ENCODE data around the gene ATPAF1.
"Not testable (repeated sequence)": the region's sequence is repeated elsewhere in the genome, so short reads cannot be mapped to it uniquely, and the experiment has no call there.

ATPAF1 gene

GRCh38 chr1:46653405-46653958 lies 14.7 kb downstream of the ATPAF1 start:
- TF ChIP-seq L3MBTL2 (conservative IDR thresholded peaks at IDR 0.05) = no peak
- no peak for TF ChIP-seq PKNOX1 (IDR thresholded peaks at IDR 0.05)
- TF ChIP-seq NFRKB (IDR thresholded peaks at IDR 0.05) = no peak
- TF ChIP-seq HDGF (IDR thresholded peaks at IDR 0.05; ENCODE audit: borderline replicate concordance) = no peak
- TF ChIP-seq BHLHE40 (IDR thresholded peaks at IDR 0.05; ENCODE audit: borderline replicate concordance) = no peak
- no peak for TF ChIP-seq CTBP1 (IDR thresholded peaks at IDR 0.05; ENCODE audit: borderline replicate concordance)
- TF ChIP-seq ELF4 (IDR thresholded peaks at IDR 0.05) = no peak
- TF ChIP-seq FOXK2 (IDR thresholded peaks at IDR 0.05) = no peak
- no peak for TF ChIP-seq ZNF384 (IDR thresholded peaks at IDR 0.05)
- no peak for TF ChIP-seq FOXA1 (IDR thresholded peaks at IDR 0.05)
- no peak for TF ChIP-seq FOXM1 (IDR thresholded peaks at IDR 0.05; ENCODE audit: borderline replicate concordance)
- TF ChIP-seq TARDBP (IDR thresholded peaks at IDR 0.05) = no peak
- no peak for TF ChIP-seq SP1 (IDR thresholded peaks at IDR 0.05)
- TF ChIP-seq SUZ12 (IDR thresholded peaks at IDR 0.05) = no peak
- TF ChIP-seq LEF1 (IDR thresholded peaks at IDR 0.05; ENCODE audit: borderline replicate concordance) = no peak
- TF ChIP-seq ARNT (IDR thresholded peaks at IDR 0.05) = no peak
- ChIA-PET POLR2A (interaction anchor here (1.1 to 1.9 kb wide), 2 partner anchors 10 to 15 kb away, joined by 3 to 5 read pairs; partner anchors contain the start of gene ATPAF1), CTCF (no interaction called here)
- no peak for DNase-seq (ENCODE audit: extremely low spot score)

DNA sequence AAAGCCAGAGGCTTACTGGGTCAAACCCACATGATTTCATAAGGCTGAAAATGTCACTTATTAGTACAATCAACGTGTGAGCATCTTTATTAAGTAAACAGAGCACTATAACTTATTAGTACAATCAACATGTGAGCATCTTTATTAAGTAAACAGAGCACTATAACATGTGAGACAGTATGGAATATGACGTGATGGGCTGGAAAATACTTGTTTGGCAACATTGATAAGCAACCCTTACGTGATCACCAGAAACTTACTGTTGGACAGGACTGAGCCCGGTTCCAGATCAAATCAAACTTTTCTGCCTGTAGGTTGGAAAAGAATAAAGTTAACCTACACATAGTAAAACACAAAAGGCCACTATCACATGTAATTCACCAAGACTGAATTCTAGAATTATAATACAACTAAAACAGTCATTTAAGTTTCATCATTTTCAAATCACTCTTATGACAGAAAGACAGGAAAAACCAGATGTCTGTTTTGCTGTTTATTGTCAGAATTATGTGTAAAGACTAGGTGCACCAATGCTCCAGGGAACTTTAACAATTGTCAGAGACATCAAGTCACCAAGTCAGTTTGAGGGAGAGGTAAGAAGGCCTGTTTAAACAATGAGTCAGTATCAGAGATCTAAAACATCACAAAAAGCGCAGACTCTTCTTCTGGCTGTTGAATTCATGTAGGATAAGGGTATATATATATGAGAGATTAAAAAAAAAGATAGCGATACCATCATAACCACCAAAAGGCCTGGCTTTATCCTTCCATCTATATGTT lies 15.7 kb downstream of the ATPAF1 start:
- DNase-seq (ENCODE audit: extremely low spot score) = no peak
- CTCF ChIA-PET = no interaction called here
- POLR2A ChIA-PET = interaction anchor here (1.1 to 1.9 kb wide), 2 partner anchors 9 to 16 kb away, joined by 3 to 5 read pairs; partner anchors contain the start of gene ATPAF1
- TF ChIP-seq SUZ12 (IDR thresholded peaks at IDR 0.05) = no peak
- TF ChIP-seq BHLHE40 (IDR thresholded peaks at IDR 0.05; ENCODE audit: borderline replicate concordance) = no peak
- TF ChIP-seq FOXK2 (IDR thresholded peaks at IDR 0.05) = no peak
- TF ChIP-seq PKNOX1 (IDR thresholded peaks at IDR 0.05) = no peak
- TF ChIP-seq L3MBTL2 (conservative IDR thresholded peaks at IDR 0.05) = no peak
- no peak for TF ChIP-seq ARNT (IDR thresholded peaks at IDR 0.05)
- no peak for TF ChIP-seq HDGF (IDR thresholded peaks at IDR 0.05; ENCODE audit: borderline replicate concordance)

GRCh38 chr1:46651152-46651551 lies 17.0 kb downstream of the ATPAF1 start:
- CTCF ChIA-PET; DNase-seq (ENCODE audit: extremely low spot score); POLR2A ChIA-PET: not testable (repeated sequence)

GRCh38 chr1:46650491-46650890 lies 17.7 kb downstream of the ATPAF1 start:
- ChIA-PET POLR2A (no interaction called here), CTCF (no interaction called here)
- no peak for TF ChIP-seq ARNT (IDR thresholded peaks at IDR 0.05)
- no peak for TF ChIP-seq HDGF (IDR thresholded peaks at IDR 0.05; ENCODE audit: borderline replicate concordance)
- DNase-seq (ENCODE audit: extremely low spot score) = no peak

- POLR2A ChIA-PET = no interaction called here
- TF ChIP-seq LEF1 (IDR thresholded peaks at IDR 0.05; ENCODE audit: borderline replicate concordance) (no peak), ZNF384 (IDR thresholded peaks at IDR 0.05) (no peak), ELF4 (IDR thresholded peaks at IDR 0.05) (no peak), ARNT (IDR thresholded peaks at IDR 0.05) (no peak), L3MBTL2 (conservative IDR thresholded peaks at IDR 0.05) (no peak), FOXM1 (IDR thresholded peaks at IDR 0.05; ENCODE audit: borderline replicate concordance) (no peak), SP1 (IDR thresholded peaks at IDR 0.05) (no peak), BHLHE40 (IDR thresholded peaks at IDR 0.05; ENCODE audit: borderline replicate concordance) (no peak), NFRKB (IDR thresholded peaks at IDR 0.05) (no peak), CTBP1 (IDR thresholded peaks at IDR 0.05; ENCODE audit: borderline replicate concordance) (no peak), SUZ12 (IDR thresholded peaks at IDR 0.05) (no peak), PKNOX1 (IDR thresholded peaks at IDR 0.05) (no peak), TARDBP (IDR thresholded peaks at IDR 0.05) (no peak), FOXA1 (IDR thresholded peaks at IDR 0.05) (no peak), HDGF (IDR thresholded peaks at IDR 0.05; ENCODE audit: borderline replicate concordance) (no peak), FOXK2 (IDR thresholded peaks at IDR 0.05) (no peak)
- DNase-seq (ENCODE audit: extremely low spot score) = no peak
- CTCF ChIA-PET = interaction anchor here (0.6 kb wide), 1 partner anchor 369 kb away, joined by 3 read pairs; no protein-coding TSS in a partner anchor
Measured at GRCh38 chr1:46649764-46650163, 18.4 kb downstream of the ATPAF1 start.

GRCh38 chr1:46647611-46648010 lies 20.6 kb downstream of the ATPAF1 start:
- CTCF ChIA-PET = no interaction called here
- TF ChIP-seq SP1 (IDR thresholded peaks at IDR 0.05) (no peak), FOXM1 (IDR thresholded peaks at IDR 0.05; ENCODE audit: borderline replicate concordance) (no peak), ELF4 (IDR thresholded peaks at IDR 0.05) (no peak), FOXA1 (IDR thresholded peaks at IDR 0.05) (no peak), LEF1 (IDR thresholded peaks at IDR 0.05; ENCODE audit: borderline replicate concordance) (no peak), HDGF (IDR thresholded peaks at IDR 0.05; ENCODE audit: borderline replicate concordance) (no peak), NFRKB (IDR thresholded peaks at IDR 0.05) (no peak), FOXK2 (IDR thresholded peaks at IDR 0.05) (no peak), SUZ12 (IDR thresholded peaks at IDR 0.05) (no peak), PKNOX1 (IDR thresholded peaks at IDR 0.05) (no peak), CTBP1 (IDR thresholded peaks at IDR 0.05; ENCODE audit: borderline replicate concordance) (no peak), ZNF384 (IDR thresholded peaks at IDR 0.05) (no peak)
- no peak for DNase-seq (ENCODE audit: extremely low spot score)
- POLR2A ChIA-PET = no interaction called here

All from HEK293T (cell line).